HG03565 (cell line): Measurements from ENCODE around the gene IGLON5.

Experiments used
- ATAC-seq: cut with Tn5 transposase; IDR thresholded peaks from one replicate; pipeline ENCODE4 v1.9.1; 2021; ENCODE audit warnings: mild to moderate bottlenecking, moderate library complexity; ENCODE audit not compliant: unreplicated experiment

IGLON5 gene

GRCh38 chr19:51311351-51312257, at the start of gene IGLON5:
IGLON5 (plus strand) TSS chr19:51311644; CDS start chr19:51311848, 204 bp downstream.
- no peak for ATAC-seq

- no peak for ATAC-seq
These were observed 47.6 kb upstream of the IGLON5 start for GRCh38 chr19:51263808-51264207.

GRCh38 chr19:51271067-51271466, 40.4 kb upstream of the IGLON5 start:
- ATAC-seq, result no peak

GRCh38 chr19:51272183-51272810, 39.1 kb upstream of the IGLON5 start:
- ATAC-seq, result no peak

- no peak for ATAC-seq
These were observed 37.2 kb upstream of the IGLON5 start for GRCh38 chr19:51274049-51274770.

- ATAC-seq, result no peak
These were observed 34.3 kb upstream of the IGLON5 start for GRCh38 chr19:51277112-51277511.

GRCh38 chr19:51282335-51282734, 29.1 kb upstream of the IGLON5 start:
- no peak for ATAC-seq

- no peak for ATAC-seq
These were observed 25.8 kb upstream of the IGLON5 start for GRCh38 chr19:51285682-51286081.

GRCh38 chr19:51289635-51290034, 21.8 kb upstream of the IGLON5 start:
- no peak for ATAC-seq

GRCh38 chr19:51292971-51293370, 18.5 kb upstream of the IGLON5 start:
- no peak for ATAC-seq

GRCh38 chr19:51293571-51294210, 17.8 kb upstream of the IGLON5 start:
- no peak for ATAC-seq

- ATAC-seq, result no peak
These were observed 17.1 kb upstream of the IGLON5 start for GRCh38 chr19:51294211-51294976.

GRCh38 chr19:51294977-51295375, 16.5 kb upstream of the IGLON5 start:
- ATAC-seq, result no peak

GRCh38 chr19:51295382-51296126, 15.9 kb upstream of the IGLON5 start:
- ATAC-seq, result no peak

- no peak for ATAC-seq
These were observed 14.9 kb upstream of the IGLON5 start for GRCh38 chr19:51296336-51297093.

GRCh38 chr19:51297406-51297805, 14.0 kb upstream of the IGLON5 start:
- no peak for ATAC-seq

- ATAC-seq, result no peak
These were observed 10.2 kb upstream of the IGLON5 start for GRCh38 chr19:51301266-51301665.

- no peak for ATAC-seq
These were observed 6.0 kb upstream of the IGLON5 start for GRCh38 chr19:51305479-51305878.

- no peak for ATAC-seq
These were observed 5.2 kb downstream of the IGLON5 start for GRCh38 chr19:51316688-51317087.
